ENCODE data around the gene FABP7. TPM values are rescaled to one million over a fixed set of nuclear protein-coding genes. Genes with fewer than 3 reads are reported as not detected.
A peak's percentile ranks its signal among the peaks of the same experiment; 100 is the strongest.

Gene FABP7
- total RNA-seq, 6 experiments from 2014 or later, result not detected

GRCh38 chr6:122790028-122790422 lies 10.5 kb downstream of the FABP7 start:
- DNase-seq, result no peak
- Mint-ChIP-seq H3K27me3 (ENCODE audit: insufficient read depth) (no peaks in the 10 kb centered on the region; the same call in 1 of the 2 replicates), H3K4me3 (peak overlapping the region; percentile 94), H3K9me3 (no peaks in the 10 kb centered on the region), H3K27ac (peak overlapping the region; percentile 85), H3K4me1 (ENCODE audit: low read depth) (peaks cover 42% of the 10 kb centered on the region), H3K36me3 (ENCODE audit: low read depth) (no peaks in the 10 kb centered on the region)
- TF ChIP-seq, protein P1, sequence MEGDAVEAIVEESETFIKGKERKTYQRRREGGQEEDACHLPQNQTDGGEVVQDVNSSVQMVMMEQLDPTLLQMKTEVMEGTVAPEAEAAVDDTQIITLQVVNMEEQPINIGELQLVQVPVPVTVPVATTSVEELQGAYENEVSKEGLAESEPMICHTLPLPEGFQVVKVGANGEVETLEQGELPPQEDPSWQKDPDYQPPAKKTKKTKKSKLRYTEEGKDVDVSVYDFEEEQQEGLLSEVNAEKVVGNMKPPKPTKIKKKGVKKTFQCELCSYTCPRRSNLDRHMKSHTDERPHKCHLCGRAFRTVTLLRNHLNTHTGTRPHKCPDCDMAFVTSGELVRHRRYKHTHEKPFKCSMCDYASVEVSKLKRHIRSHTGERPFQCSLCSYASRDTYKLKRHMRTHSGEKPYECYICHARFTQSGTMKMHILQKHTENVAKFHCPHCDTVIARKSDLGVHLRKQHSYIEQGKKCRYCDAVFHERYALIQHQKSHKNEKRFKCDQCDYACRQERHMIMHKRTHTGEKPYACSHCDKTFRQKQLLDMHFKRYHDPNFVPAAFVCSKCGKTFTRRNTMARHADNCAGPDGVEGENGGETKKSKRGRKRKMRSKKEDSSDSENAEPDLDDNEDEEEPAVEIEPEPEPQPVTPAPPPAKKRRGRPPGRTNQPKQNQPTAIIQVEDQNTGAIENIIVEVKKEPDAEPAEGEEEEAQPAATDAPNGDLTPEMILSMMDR (IDR thresholded peaks at IDR 0.05), result no peak

- H3K4me1 Mint-ChIP-seq (ENCODE audit: low read depth), result peaks cover 42% of the 10 kb centered on the region
- no peaks in the 10 kb centered on the region for H3K36me3 Mint-ChIP-seq (ENCODE audit: low read depth)
- peak overlapping the region; percentile 94 for H3K4me3 Mint-ChIP-seq
- no peaks in the 10 kb centered on the region for H3K9me3 Mint-ChIP-seq
- TF ChIP-seq, protein P1 (IDR thresholded peaks at IDR 0.05), result no peak
- no peak for DNase-seq
- no peaks in the 10 kb centered on the region; the same call in 1 of the 2 replicates for H3K27me3 Mint-ChIP-seq (ENCODE audit: insufficient read depth)
- H3K27ac Mint-ChIP-seq, result peak overlapping the region; percentile 85; the same call in 1 of the 2 replicates
These were observed 11.2 kb downstream of the FABP7 start for GRCh38 chr6:122790423-122791309.

GRCh38 chr6:122791310-122791679 lies 11.8 kb downstream of the FABP7 start:
- Mint-ChIP-seq H3K4me1 (ENCODE audit: low read depth) (peaks cover 42% of the 10 kb centered on the region), H3K36me3 (ENCODE audit: low read depth) (no peaks in the 10 kb centered on the region), H3K4me3 (0 out of 2 replicates have a peak overlapping the region, but pooled peaks have one; percentile 94), H3K27me3 (ENCODE audit: insufficient read depth) (no peaks in the 10 kb centered on the region; the same call in 1 of the 2 replicates), H3K27ac (no peak overlapping the region), H3K9me3 (no peaks in the 10 kb centered on the region)
- TF ChIP-seq, protein P1 (IDR thresholded peaks at IDR 0.05), result no peak
- no peak for DNase-seq

DNA sequence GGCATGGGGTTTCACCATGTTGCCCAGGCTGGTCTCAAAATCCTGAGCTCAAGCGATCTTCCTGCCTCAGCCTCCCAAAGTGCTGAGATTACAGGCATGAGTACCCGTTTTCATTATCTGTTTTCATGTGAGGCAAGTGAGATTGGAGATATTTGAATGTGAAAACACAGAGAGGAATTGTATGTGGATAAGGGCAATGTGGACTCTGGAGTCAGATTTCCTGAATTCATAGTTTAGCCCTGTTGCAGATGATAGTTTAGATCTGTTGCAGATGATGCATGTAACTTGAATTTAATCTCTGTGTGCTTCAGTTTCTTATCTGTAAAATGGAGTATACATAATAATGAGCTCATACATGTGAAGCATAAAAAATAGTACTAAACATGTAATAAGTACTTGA lies 13.2 kb downstream of the FABP7 start:
- Mint-ChIP-seq H3K27me3 (ENCODE audit: insufficient read depth) (no peaks in the 10 kb centered on the region; the same call in 1 of the 2 replicates), H3K27ac (no peak overlapping the region), H3K36me3 (ENCODE audit: low read depth) (no peaks in the 10 kb centered on the region), H3K4me1 (ENCODE audit: low read depth) (peaks cover 54% of the 10 kb centered on the region), H3K4me3 (no peak overlapping the region), H3K9me3 (no peaks in the 10 kb centered on the region)
- TF ChIP-seq, protein P1 (IDR thresholded peaks at IDR 0.05), result no peak
- DNase-seq, result no peak

GRCh38 chr6:122797537-122797936 lies 18.0 kb downstream of the FABP7 start:
- Mint-ChIP-seq H3K27ac (peak overlapping the region; percentile 47), H3K27me3 (ENCODE audit: insufficient read depth) (no peaks in the 10 kb centered on the region), H3K4me3 (peak overlapping the region; percentile 45; the same call in 1 of the 2 replicates), H3K36me3 (ENCODE audit: low read depth) (no peaks in the 10 kb centered on the region), H3K9me3 (no peaks in the 10 kb centered on the region), H3K4me1 (ENCODE audit: low read depth) (peaks cover 57% of the 10 kb centered on the region)
- TF ChIP-seq, protein P1 (IDR thresholded peaks at IDR 0.05), result no peak
- no peak for DNase-seq
